ENCODE results near the gene DNAJC8.

Gene DNAJC8

DNA sequence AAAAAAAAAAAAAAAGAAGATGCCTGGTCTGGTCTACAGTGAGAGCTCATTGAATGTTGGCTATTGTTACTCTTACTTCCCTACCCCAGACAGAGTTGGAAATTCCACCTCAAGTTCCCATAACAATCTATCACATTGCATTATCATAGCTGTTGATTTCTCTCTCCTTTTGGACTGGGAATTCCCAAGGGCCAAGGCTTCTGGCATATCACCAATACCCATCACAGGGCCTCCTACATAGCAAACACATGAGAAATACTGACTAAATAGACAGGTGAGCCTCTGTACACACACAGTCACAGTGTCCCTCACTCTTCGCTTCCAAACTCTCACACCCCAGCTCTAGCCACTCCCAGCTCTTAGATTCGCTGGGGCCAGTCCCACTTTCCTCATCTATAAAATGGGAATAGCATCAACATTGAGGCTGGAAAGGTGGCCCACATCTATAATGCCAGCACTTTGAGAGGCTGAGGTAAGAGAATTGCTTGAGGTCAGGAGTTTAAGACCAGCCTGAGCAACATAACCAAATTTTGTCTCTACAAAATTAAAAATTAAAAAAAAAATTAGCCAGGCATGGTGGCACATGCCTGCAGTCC is 62.7 kb downstream of the DNAJC8 start:
- no peak for DNase-seq

DNA sequence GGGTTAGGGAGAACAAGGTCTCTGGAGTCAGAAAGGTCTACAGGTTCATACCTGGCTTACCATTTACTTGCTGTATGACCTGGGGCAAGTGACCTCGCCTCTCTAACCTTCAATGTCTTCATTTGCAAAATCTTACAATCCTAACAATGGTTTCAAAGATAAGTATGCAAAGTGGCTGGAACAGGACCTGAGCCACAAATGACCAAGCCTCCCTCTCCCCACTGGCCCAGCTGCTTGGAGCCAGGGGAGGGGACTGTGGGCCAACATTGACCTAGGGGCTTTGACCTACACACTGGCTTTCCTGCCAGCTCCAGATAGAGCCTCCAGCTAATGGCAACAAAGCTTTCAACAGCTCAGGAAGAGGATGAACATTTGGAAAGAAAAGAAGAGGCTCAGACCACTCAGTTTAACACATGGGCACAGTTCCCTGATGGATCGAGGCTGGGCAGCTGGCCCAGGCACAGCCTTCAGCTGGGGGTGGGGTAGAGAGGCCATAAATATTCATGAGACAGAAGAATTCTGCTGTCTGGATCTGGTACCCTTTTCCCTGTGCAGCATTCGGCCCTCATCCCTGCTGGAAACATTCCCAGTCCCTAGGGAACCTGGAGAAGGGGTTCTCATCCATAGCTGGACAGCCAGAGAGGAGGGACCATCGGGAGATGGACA is 69.2 kb downstream of the DNAJC8 start:
- no peak for DNase-seq

DNA sequence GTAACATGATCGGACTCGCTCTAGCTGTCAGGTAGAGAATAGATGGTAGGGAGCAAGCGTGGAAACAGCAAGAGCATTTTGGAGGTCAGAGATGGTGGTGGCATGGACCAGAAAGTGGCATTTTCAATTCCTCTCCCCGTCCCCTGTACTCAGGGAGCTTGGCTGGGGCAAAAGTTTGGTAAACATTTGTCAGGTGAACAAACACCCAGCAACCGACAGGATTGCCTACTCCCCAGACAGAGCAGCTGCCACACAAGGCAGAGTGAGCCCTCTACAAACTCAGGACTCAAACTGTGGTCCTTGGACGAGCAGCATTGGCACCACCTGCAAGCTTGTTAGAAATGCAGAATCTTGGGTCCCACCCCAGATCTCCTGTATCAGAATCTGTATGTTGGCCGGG is 70.7 kb downstream of the DNAJC8 start:
- DNase-seq, result no peak

DNA sequence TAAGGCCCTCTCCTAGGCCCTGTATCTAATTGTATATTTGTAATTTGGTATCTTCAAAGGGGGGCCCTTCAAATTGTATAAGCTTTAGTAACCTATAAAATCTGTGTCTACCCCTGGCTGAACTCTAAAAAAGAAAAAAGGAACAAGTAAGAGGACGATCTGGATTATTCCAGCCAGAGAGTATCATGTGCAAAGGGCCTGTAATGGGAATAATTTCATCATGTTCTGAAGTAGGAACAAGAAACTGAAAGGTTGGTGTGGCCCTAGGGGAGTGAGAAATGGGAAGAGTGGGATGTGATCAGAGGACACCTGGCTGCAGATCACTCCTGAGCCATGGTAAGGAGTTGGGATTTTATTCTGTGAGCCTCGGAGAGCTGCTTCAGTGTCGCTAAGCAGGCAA is 71.1 kb downstream of the DNAJC8 start:
- no peak for DNase-seq

GRCh38 chr1:28160782-28161266 is 72.0 kb downstream of the DNAJC8 start:
- DNase-seq, result no peak

DNA sequence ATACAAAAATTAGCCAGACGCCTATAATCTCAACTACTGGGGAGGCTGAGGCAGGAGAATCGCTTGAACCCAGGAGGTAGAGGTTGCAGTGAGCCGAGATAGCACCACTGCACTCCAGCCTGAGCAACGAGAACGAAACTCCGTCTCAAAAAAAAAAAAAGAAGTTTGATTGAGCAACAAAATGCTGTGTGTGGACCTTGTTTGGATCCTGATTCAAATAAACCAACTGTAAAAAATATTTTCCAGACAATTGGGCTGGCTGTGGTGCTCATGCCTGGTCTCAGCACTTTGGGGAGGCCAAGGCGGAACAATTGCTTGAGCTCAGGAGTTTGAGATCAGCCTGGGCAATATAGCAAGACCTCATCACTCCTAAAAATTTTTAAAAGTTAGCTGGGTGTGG is 73.1 kb downstream of the DNAJC8 start:
- DNase-seq, result no peak

DNA sequence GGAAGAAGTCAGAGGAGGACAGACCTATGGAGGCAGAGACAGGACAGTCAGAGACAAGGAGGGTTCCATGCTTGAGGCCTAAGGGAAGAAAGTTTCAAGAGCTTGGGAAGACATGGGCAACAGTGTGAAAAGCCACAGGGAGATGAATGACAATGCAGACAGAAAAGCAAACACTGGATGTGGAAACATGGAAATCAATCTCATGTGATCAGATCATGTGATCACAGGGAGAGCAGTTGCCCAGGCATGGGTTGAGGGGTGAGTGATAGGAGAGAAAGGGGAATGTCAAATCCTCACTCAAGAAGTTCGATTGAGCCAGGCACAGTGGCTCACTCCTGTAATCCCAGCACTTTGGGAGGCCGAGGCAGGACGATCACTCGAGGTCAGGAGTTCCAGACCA is 73.6 kb downstream of the DNAJC8 start:
- no peak for DNase-seq

GRCh38 chr1:28157894-28158293 is 74.9 kb downstream of the DNAJC8 start:
- DNase-seq, result no peak

GRCh38 chr1:28156821-28157220 is 76.0 kb downstream of the DNAJC8 start:
- no peak for DNase-seq

GRCh38 chr1:28155628-28156027 is 77.2 kb downstream of the DNAJC8 start:
- no peak for DNase-seq

DNA sequence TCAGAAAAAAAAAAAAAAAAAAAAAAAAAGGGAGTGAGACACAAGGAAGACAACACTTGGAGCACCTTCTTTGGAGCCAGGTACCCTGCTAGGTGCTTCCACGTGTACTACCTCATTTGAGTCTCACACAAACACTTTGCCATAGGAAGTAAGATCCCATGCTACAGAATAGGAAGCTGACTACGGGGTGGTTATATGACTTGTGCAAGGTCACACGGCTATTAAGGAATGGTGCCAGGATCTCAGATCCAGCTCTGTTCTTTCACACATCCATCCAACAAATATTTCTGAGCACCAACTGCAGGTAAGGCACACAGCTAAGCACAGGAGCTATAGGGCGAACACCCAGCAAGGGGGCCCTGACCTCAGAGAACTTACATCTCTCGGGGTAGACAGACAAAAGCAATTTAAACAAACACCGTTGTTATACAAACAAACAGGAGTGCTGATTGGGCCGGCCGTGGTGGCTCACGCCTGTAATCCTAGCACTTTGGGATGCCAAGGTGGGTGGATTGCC is 78.7 kb downstream of the DNAJC8 start:
- no peak for DNase-seq
